HG02943 (cell line): ENCODE results near the gene ATP8A1.
"Not testable (repeated sequence)": the region's sequence is repeated elsewhere in the genome, so short reads cannot be mapped to it uniquely, and the experiment has no call there.

ENCODE experiments used
- ATAC-seq: cut with Tn5 transposase; IDR thresholded peaks from one replicate; pipeline ENCODE4 v1.9.1; 2021; ENCODE audit warnings: mild to moderate bottlenecking, low read depth, moderate library complexity; ENCODE audit not compliant: unreplicated experiment

ATP8A1 gene

DNA sequence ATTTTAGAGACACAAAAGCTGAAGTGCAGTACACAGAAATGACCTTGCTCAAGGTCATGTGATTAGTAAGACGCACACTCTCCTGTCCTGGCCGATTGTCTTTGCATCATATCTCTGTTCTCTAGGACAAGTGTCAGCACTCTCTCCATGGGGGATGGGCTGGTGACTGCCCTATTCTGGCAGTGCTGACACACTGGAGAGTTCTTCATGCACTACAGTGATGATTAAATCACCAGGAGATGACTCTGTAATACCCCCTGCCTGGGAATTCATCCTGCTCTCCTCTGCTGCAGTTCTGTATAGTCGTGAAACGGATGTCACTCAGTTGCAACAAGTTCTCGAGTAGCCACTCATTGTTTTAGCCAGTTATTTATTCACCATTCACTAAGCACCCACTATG lies 264.9 kb downstream of the ATP8A1 start:
- no peak for ATAC-seq

DNA sequence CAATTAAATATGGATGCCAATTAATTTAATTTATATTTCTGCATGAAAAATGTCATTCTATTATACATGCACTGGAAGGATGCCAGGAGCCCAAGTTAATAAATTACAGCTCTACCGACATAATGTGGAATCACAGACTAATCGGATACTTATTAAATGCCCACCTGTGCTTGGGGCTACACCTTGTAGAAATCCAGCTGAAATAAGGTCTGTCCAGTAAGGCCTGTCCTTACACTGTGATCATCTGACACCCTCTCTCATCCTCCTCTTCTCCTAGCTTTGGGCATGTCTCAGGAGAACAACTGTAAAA lies 265.6 kb downstream of the ATP8A1 start:
- no peak for ATAC-seq

DNA sequence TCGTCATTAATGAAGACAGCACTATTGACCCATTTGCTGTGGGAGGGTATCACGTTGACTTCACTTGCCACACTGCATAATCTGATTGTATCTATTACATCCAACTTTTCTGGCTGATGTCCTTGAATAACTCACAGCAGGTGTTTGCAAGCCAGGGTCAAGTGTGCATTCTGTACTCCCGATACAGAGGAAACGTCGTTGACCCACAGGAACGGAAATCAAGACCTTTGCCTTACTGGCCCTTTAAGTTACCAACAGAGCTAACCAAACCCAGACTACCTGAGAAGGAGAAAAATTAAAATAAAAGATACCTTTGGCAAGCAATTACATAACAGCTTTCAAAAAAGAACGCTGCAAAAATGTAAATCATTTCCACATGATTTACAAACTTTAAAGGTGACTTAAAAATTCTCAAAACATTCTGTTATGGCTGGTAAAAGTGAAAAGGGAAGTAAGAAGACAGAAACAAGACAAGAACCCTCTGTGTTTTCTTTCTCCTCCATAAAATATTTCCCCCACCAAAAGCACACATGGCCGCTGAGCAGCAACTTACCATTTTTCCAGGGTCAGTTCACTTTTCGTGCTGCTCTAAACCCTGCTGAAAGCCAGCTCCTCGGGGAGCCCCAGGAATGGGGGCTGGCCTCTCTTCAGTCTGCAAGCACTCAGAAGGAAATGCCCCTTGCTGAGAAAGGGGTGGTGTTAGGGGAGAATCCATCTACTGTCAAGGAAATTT lies 266.1 kb downstream of the ATP8A1 start:
- no peak for ATAC-seq

DNA sequence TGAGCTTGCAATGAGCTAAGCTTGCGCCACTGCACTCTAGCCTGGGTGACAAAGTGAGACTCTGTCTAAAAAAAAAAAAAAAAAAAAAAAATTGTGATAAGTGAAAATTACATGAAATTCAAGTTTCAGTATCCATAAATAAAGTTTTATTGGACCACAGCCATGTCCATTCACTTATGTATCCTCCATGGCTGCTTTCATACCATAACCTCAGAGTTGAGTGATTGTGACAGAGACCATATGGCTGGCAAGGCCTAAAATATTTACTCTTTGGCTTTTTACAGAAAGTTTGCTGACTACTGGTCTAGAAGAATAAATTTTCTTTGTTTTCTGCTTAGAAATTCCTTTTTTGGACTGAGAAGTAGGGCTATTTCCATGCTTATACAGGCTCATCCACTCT lies 271.4 kb downstream of the ATP8A1 start:
- ATAC-seq: no peak

DNA sequence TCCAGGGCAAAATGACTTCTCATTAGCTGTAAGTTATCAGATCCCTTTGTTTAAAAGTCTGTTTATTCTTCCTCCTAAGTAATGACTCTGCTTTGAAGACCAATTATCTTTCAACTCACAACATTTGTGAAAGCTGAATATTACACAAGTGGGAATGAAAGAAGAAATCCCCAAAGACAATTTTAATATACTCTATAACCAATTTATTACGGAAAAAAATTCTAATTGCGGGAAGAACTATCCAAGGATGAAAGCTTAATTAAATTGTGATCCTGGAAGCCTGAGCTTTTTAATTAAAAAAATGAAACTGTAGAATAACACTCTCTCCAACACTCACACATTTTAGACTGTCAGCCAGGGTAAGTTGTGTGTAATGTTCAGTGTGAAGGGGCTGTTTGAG lies 275.2 kb downstream of the ATP8A1 start:
- ATAC-seq: no peak

DNA sequence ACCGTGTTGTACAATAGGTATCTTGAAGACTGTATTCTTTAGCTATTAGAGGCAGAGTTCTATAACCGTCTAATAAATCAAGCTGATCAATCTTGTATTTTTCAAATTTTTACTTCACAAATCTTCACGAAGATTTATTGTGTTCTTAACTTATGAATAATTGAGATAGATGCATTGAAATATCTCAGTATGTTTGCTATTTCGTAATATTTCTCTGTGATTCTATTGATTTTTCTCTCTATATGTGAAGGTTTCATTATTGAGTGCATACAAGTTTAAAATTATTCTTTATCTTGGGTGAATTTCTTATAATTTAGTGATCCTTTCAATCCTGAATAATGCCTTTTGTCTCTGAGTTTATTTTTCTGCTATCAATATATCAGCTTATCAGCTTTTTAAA lies 279.4 kb downstream of the ATP8A1 start:
- ATAC-seq: no peak

DNA sequence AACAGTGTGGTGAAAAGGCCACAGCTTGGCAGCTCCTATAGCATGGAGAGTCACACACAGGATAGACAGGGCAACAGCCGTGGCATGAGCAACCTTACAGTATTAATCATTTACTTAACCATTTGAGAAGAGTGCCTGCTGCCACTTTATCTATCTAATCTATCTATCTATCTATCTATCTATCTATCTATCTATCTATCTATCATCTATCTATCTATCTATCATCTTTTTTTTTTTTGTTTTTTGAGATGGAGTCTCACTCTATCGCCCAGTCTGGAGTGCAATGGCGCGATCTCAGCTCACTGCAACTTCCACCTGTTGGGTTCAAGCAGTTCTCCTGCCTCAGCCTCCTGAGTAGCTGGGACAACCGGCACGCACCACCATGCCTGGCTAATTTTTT lies 284.6 kb downstream of the ATP8A1 start:
- not testable (repeated sequence) for ATAC-seq

DNA sequence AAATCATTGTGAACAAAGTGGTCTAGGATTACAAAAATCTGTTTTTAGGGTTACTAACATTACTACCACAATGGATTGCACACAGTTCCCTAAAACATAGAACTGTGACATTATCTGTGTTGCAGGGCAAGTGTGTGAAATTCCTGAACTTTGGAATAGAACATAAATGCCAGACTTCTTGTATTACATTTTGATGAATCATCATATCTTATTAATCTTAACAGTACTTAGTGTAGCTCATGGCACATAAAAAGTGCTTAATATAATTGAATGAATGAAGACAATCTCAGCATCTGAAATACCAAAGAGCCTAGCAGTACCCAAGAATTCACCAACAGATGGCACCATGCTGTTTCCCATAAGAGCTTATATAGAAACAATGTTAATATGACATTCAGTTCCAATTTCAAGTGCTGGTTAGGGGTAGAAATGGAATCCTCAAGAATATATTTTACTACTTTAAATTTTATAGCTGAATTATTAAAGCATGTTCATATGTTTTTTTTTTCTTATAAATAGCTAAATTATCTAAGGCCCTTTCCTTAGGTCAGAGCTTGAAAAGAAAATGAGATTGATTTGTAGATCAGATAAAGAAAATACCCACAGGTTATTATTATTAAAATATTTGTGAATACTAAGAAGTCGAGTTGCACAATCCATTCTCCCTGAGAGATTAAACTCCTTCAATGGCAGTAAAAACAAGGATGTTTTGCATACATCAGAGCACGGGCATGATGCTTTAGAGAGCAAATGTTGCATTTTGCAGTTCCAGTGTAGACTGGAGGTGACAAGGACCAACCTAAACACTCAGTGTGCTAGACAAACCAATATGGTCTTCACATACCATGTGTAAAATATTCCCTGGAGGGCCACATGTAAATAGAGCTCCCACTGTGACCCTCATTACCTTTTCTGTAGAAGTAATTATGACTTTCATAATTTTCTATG lies 285.3 kb downstream of the ATP8A1 start:
- no peak for ATAC-seq

DNA sequence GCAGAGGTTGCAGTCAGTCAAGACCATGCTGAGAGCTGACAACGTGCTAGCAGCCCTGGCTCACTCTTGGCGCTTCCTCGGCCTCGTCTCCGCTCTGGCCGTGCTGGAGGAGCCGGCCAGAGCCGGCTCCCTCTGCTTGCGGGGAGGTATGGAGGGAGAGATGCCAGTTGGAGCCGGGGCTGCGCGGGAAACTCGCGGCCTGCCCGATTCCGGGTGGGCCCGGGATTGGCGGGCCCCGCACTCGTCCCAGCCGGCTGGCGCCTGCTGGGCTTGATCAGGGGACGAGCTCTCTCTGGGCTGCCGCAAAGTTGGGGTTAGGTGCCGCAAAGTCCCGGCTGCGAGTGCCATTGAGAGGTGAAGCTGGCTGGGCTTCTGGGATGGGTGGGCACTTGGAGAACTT lies 287.4 kb downstream of the ATP8A1 start:
- no peak for ATAC-seq

DNA sequence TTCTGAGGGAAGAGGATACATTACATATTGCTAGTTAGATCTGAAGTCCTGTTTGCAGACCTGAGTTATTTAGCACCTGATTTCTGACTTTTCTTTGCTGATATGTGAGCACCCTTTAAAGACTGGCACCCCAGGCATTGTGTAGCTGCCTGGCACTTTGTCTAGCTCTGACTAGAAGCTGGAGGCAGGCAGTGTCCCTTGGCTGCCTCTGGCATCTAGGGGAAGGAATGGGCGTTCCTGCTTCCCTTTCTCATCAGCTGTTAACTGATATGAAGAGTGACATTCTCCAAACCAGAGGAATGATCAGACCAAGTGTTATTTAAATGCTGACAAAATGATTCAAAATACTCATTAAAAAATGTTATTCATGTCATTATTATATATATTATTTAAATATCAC lies 289.9 kb downstream of the ATP8A1 start:
- no peak for ATAC-seq

DNA sequence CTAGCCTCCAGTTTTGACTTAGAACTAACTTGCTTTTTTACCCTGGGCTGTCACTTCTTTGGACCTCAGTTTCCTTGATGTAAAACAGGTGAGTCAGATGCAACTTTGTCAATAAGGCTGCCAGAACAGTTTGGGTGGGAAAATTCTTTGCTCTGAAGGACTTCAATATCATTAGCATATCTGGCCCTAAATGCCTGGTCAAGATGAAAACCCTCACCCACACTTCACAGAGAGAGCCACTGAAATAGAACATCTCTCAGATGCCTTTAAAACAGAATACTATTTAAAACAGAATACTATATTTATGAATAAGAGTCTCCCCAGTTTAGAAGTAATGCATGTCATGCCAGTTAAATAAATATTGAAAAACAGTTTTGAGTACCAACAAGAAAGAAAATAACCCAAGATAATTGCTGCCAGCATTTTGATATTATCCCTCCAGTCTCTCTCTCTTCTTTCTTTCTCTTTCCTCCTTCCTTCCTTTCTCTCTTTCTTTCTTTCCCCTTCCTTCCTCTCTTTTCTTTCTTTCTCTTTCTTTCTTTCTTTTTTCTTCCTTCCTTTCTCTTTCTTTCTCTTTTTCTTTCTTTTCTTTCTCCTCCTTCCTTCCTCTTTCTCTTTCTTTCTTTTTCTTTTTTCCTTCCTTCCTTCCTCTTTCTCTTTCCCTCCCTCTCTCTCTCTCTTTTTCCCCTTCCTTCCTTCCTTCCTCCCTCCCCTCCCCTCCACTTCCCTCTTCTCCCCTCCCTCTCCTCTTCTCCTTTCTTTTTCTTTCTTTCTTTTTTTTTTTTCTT lies 292.4 kb downstream of the ATP8A1 start:
- no peak for ATAC-seq

DNA sequence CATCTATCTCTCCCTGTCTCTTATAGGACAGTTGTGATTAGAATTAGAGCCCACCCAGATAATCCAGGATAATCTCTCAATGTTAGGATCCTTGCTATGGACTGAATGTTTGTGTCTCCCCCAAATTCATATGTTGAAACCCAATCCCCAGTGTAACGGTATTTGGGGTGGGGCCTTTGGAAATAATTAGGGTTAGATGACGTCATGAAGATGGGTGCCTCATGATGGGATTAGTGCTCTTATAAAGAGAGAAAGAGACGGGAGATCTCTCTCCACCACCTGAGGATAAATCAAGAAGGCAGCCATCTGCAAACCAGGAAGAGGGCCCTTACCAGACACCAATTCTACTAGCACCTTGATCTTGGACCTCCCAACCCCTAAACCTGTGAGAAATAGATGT lies 293.3 kb downstream of the ATP8A1 start:
- ATAC-seq: no peak

DNA sequence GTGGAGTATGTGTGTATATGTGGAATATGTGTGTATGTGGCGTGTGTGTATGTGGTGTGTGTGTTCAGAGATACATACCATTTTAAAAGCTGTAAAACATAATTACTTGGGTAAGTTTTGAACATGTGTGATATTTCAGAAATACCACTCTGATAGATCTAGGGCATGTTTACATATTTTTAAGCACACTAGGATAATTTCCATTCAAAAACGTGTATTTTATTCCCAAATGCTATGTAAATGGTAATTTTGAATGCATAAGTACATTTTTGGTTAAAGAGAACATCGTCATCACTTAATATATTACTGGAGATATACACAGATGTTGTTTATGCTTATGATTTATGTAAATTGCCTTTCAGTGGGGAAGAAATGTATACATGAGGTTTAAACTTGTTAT lies 294.3 kb downstream of the ATP8A1 start:
- no peak for ATAC-seq

DNA sequence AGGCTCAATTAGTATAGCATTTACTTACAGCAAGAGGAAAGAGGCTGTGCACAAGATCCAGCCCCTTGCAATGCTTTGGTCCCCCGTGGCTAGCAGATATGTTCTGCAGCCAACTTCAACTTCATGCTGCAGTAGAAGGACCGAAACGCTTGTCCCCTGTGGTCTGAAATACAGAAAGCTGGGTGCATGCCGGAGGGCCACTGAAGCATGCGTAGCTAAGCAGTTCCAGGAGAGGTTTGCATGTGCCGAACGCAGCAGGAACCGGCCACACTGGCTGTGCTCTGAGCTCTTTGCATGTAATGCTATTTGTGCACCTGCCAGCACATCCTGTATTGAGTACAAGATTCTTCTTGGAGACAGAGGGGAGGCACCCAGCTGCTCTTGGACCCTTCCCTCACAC lies 295.4 kb downstream of the ATP8A1 start:
- no peak for ATAC-seq

DNA sequence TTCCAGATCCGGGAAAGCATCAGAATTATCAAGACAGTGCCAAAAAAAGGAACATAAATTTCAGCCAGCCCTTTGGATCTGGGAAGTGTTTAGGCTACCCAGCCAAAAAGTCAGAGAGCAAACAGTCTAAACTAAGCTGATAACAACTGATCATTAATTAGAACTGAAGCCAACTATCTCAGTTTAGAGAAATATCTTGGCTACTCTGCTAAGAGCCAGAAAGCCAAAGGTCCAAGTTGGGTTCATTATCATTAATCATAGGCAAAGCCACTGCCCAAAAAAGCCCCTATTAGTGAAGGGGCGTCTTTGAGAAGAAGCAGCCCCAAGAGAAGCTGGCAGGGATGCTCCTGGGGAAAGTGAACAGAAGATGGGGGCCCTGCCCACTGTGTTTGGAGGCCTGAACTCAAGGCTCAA lies 296.6 kb downstream of the ATP8A1 start:
- ATAC-seq: no peak

DNA sequence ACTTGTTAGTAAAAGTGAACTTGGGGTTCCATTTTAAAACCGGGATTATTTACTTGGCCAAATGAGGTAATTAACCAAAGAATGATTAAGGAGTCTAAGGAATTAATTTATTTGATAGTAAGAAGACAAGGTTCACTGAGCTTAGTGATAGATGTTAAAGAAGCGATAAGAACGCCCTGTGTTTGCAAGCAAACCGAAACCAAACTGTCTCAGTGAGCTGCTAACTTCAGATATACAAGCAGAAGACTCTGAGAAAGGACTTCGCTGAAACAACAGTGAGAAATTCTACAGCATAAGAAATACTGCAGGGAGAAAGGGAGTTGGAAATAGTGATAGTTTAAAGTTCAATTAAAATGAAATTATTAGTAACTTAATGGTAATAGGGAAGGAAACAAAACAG lies 297.2 kb downstream of the ATP8A1 start:
- ATAC-seq: no peak
